Colonic mucosa (tissue), 4 donors: ENCODE measurements around the gene OR1J2. TPM values are rescaled to one million over a fixed set of nuclear protein-coding genes. Genes with fewer than 3 reads are reported as not detected.

Experiments used
- DNase-seq: peaks from one replicate; pipeline ENCODE4 v3.0.0-alpha.2; 2020
- H3K27ac ChIP-seq: fragments of 200-600 bp; one replicate; pipeline ENCODE4 v1.8.0; 2021
- H3K27me3 ChIP-seq: fragments of 200-600 bp; one replicate; pipeline ENCODE4 v1.8.0; 2021
- H3K36me3 ChIP-seq: fragments of 200-600 bp; one replicate; pipeline ENCODE4 v1.8.0; 2021
- H3K4me1 ChIP-seq: fragments of 200-600 bp; one replicate; pipeline ENCODE4 v1.8.0; 2021; ENCODE audit warnings: mild to moderate bottlenecking
- H3K4me3 ChIP-seq: fragments of 200-600 bp; one replicate; pipeline ENCODE4 v1.8.0; 2021
- H3K9ac ChIP-seq, 2 donors: one replicate each; pipeline ENCODE4 v1.7.0; 2013; ENCODE audit warnings: control low read depth in 2 of 2, low read depth in 2 of 2, low read length in 2 of 2
- H3K9me3 ChIP-seq: fragments of 200-600 bp; one replicate; pipeline ENCODE4 v1.8.0; 2021
- intact Hi-C: fragments of 100-400 bp; cut with DNase I; formaldehyde crosslinking; loops from one replicate; pipeline ENCODE4 v1.14.1; 2022
- total RNA-seq, 2 donors: library from RNA; stranded (reverse); fragmentation: NEBNext Ultra II Directional in 1 of 2; extraction: Animal tissue kit (Norgen Biotek cat#: 25700) in 1 of 2; gene quantifications; one replicate each; pipeline ENCODE4 v1.2.1, GENCODE V29; 2021
- TF ChIP-seq, protein P1 (sequence below): fragments of 200-600 bp; IDR thresholded peaks from one replicate; pipeline ENCODE4 v1.8.0; 2022; ENCODE audit warnings: antibody characterized with exemption, mild to moderate bottlenecking
- donor health status: healthy.
- donor health status: DM: no; HTN: no; CAD: no.
- donor health status: DM: no; HTN: no; CAD: no.

The OR1J2 gene
- total RNA-seq, 2 donors from 2014 or later: not detected

GRCh38 chr9:122474561-122474960, 36.0 kb upstream of the OR1J2 start:
- intact Hi-C loops: no loop called here
- TF ChIP-seq, protein P1, sequence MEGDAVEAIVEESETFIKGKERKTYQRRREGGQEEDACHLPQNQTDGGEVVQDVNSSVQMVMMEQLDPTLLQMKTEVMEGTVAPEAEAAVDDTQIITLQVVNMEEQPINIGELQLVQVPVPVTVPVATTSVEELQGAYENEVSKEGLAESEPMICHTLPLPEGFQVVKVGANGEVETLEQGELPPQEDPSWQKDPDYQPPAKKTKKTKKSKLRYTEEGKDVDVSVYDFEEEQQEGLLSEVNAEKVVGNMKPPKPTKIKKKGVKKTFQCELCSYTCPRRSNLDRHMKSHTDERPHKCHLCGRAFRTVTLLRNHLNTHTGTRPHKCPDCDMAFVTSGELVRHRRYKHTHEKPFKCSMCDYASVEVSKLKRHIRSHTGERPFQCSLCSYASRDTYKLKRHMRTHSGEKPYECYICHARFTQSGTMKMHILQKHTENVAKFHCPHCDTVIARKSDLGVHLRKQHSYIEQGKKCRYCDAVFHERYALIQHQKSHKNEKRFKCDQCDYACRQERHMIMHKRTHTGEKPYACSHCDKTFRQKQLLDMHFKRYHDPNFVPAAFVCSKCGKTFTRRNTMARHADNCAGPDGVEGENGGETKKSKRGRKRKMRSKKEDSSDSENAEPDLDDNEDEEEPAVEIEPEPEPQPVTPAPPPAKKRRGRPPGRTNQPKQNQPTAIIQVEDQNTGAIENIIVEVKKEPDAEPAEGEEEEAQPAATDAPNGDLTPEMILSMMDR: no peak

GRCh38 chr9:122475717-122476116, 34.9 kb upstream of the OR1J2 start:
- Histone ChIP-seq H3K36me3 (no peaks in the 10 kb centered on the region), H3K27ac (no peak overlapping the region), H3K27me3 (no peaks in the 10 kb centered on the region), H3K4me3 (no peak overlapping the region), H3K9me3 (no peaks in the 10 kb centered on the region), H3K9ac (no peak overlapping the region), H3K4me1 (no peaks in the 10 kb centered on the region)
- DNase-seq: no peak
- TF ChIP-seq, protein P1: no peak
- intact Hi-C loops: no loop called here

More at GRCh38 chr9:122474561-122474960, 36.0 kb upstream of the OR1J2 start:
- no peaks in the 10 kb centered on the region for H3K36me3 ChIP-seq
- H3K9me3 ChIP-seq: no peaks in the 10 kb centered on the region
- no peak overlapping the region for H3K9ac ChIP-seq
- DNase-seq: no peak
- no peak overlapping the region for H3K27ac ChIP-seq
- no peaks in the 10 kb centered on the region for H3K27me3 ChIP-seq
- no peak overlapping the region for H3K4me3 ChIP-seq
- no peaks in the 10 kb centered on the region for H3K4me1 ChIP-seq

DNA sequence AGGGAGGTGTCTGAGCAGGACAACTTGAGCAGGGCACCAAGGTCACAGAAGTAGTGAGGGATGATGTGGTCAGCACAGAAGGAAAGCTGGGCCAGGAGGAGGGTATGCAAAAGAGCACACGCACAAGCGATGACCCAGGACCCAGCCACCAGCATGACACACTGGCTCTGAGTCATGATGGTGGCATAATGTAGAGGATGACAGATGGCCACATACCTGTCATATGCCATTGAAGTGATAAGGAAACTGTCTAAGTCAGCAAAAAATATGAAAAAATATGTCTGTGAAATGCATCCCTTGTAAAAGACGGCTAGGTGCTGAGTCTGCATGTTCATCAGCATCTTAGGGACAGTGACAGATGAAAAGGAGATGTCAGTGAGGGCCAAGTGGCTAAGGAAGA, 33.3 kb upstream of the OR1J2 start:
- Histone ChIP-seq H3K27me3 (no peaks in the 10 kb centered on the region), H3K27ac (no peak overlapping the region), H3K36me3 (no peaks in the 10 kb centered on the region), H3K4me3 (no peak overlapping the region), H3K4me1 (no peaks in the 10 kb centered on the region), H3K9ac (no peak overlapping the region), H3K9me3 (no peaks in the 10 kb centered on the region)
- TF ChIP-seq, protein P1: no peak
- DNase-seq: no peak
- intact Hi-C loops: no loop called here

DNA sequence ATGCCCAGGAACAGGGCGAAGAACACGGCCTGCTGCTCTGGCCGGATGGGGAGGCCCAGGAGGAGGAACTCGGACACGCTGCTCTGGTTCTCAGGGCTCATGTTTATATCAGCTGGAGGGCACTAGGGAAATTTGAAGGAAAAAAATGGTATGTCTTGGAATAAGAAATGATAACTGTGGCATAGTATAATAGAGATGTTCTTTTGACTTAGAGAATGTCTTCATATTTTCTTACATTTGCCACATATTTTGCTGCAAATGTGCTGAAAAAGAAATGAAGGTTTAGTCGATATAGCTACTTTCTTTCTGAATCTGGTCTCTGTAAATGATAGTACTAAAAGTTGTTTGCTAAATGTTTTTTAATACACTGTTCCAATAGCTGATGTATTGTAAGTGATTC, 32.8 kb upstream of the OR1J2 start, which contains the start of gene OR1J1:
Gene OR1J1, minus strand, starts transcription at position 101 of the 400 bp plus-strand sequence. Its CDS starts 0 bp downstream, at position 101.
- no peaks in the 10 kb centered on the region for H3K4me1 ChIP-seq

GRCh38 chr9:122479062-122479461, 31.5 kb upstream of the OR1J2 start:
- Histone ChIP-seq H3K4me3 (no peak overlapping the region), H3K9me3 (no peaks in the 10 kb centered on the region), H3K9ac (no peak overlapping the region), H3K4me1 (no peaks in the 10 kb centered on the region), H3K36me3 (no peaks in the 10 kb centered on the region), H3K27ac (no peak overlapping the region), H3K27me3 (no peaks in the 10 kb centered on the region)
- TF ChIP-seq, protein P1: no peak
- no peak for DNase-seq
- intact Hi-C loops: no loop called here

More for the DNA sequence above, 32.8 kb upstream of the OR1J2 start, which contains the start of gene OR1J1:
- DNase-seq: no peak
- H3K27me3 ChIP-seq: no peaks in the 10 kb centered on the region
- intact Hi-C loops: no loop called here
- H3K36me3 ChIP-seq: no peaks in the 10 kb centered on the region
- TF ChIP-seq, protein P1: no peak
- H3K9ac ChIP-seq: no peak within 1 kb of the TSS
- no peak within 1 kb of the TSS for H3K27ac ChIP-seq
- no peak within 1 kb of the TSS for H3K4me3 ChIP-seq
- no peaks in the 10 kb centered on the region for H3K9me3 ChIP-seq
